ENCODE measurements around the gene CCIN. TPM values are rescaled to one million over a fixed set of nuclear protein-coding genes. Genes with fewer than 3 reads are reported as not detected.

The CCIN gene
- total and polyA plus RNA-seq, 2 of the 4 experiments (the other 2 are of a cell fraction): 0.80 to 1.1 TPM

DNA sequence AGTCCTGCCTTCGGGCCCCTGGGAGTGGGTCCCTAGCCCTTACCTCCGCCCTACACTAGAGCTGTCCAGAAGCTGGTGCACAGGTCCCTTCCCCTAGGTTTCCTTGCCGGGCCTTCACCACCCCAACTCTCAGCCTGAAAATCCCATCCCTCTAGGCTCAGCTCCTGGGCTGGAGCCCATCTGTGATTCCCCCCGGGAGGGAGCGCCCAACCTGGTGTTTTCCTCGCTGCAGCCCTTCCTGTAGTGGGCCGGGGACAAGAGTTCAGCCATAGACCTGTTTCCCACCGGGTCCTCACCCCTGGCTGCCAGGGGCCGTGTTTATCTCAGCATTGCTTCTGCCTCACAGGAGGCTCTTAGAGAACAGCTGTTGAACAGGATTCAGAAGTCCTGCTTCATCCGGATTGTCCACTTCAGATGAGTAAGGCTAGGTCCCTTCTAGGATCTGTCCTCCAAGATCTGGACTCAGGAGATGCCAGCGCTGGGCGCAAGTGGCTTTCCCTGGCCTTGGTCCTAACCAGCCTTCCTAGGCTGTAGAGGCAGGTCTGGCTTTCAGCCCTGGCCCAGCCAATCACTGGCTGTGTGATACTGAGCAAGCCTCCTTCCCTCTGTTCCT lies 31.7 kb upstream of the CCIN start:
- Histone ChIP-seq H3K27me3 (ENCODE audit: control insufficient read depth, insufficient read depth, low read length) (no peaks in the 10 kb centered on the region), H4K8ac (ENCODE audit: low read depth in 2 of 2, low read length in 2 of 2) (peak overlapping the region; percentile 9 to 32; a peak in 2 of 4 replicates), H3K4me1 (ENCODE audit: control insufficient read depth, insufficient read depth, low read length) (peaks cover 17% of the 10 kb centered on the region), H3K9me1 (ENCODE audit: insufficient read depth, low read length) (peaks cover 15% of the 10 kb centered on the region), H2BK15ac (ENCODE audit: low read depth, low read length) (no peak overlapping the region), H3K4me2 (ENCODE audit: low read depth, low read length) (peak overlapping the region; percentile 93), H3K9me3 (ENCODE audit: control insufficient read depth, insufficient read depth, low read length) (no peaks in the 10 kb centered on the region), H2AK9ac (replicated peaks; ENCODE audit: low read depth, low read length, poor library complexity) (peak overlapping the region; percentile 59), H3K27ac (ENCODE audit: insufficient read depth, low read length) (peak overlapping the region; percentile 65), H2BK120ac (ENCODE audit: low read depth, low read length) (peak overlapping the region; percentile 17), H3K56ac (ENCODE audit: extremely low read depth, insufficient read depth, low read length) (no peak overlapping the region), H4K20me1 (ENCODE audit: insufficient read depth, low read length) (peaks cover 41% of the 10 kb centered on the region), H3K23ac (ENCODE audit: low read depth, low read length) (peak overlapping the region; percentile 50), H3K18ac (ENCODE audit: low read depth, low read length) (peak overlapping the region; percentile 43; the same call in 1 of the 2 replicates), H3K4me3 (ENCODE audit: insufficient read depth, low read depth, low read length) (peak overlapping the region; percentile 78), H3K36me3 (ENCODE audit: control insufficient read depth, insufficient read depth, low read length) (peaks cover 7% of the 10 kb centered on the region; the same call in 1 of the 2 replicates), H4K5ac (ENCODE audit: low read depth, low read length) (peak overlapping the region; percentile 23), H3K14ac (replicated peaks; ENCODE audit: low read depth, low read length) (peak overlapping the region; percentile 54), H2BK5ac (ENCODE audit: low read depth, low read length, poor library complexity, severe bottlenecking) (no peak overlapping the region), H2BK20ac (ENCODE audit: low read depth, low read length) (0 out of 2 replicates have a peak overlapping the region, but pooled peaks have one; percentile 62), H2AFZ (replicated peaks; ENCODE audit: low read length, poor library complexity) (peak overlapping the region; percentile 95), H3K79me1 (ENCODE audit: low read depth in 1 of 2, low read length in 2 of 2) (peaks cover 40 to 56% of the 10 kb centered on the region in 2 experiments), H3K4ac (ENCODE audit: low read depth, low read length) (peak overlapping the region; percentile 47), H2AK5ac (ENCODE audit: low read depth, low read length) (peak overlapping the region; percentile 63; the same call in 1 of the 2 replicates), H4K91ac (ENCODE audit: insufficient read depth, low read depth, low read length) (peak overlapping the region; percentile 17; the same call in 1 of the 2 replicates), H3K9ac (ENCODE audit: low read depth, low read length) (peak overlapping the region; percentile 80)
- dilution Hi-C loops (cut with HindIII; ENCODE audit: low sequenced_read_pairs, unreplicated experiment) (no loop called here), intact Hi-C loops (cut with micrococcal nuclease) (loop anchor here (2.0 kb wide), 2 partner anchors 25 to 53 kb away; partner anchors contain the start of gene CLTA), in situ Hi-C loops (cut with MboI; ENCODE audit: low sequenced_read_pairs) (no loop called here)
- POLR2A ChIA-PET (ENCODE audit: unreplicated experiment): no interaction called here
- ATAC-seq (ENCODE audit: low read depth) (peak; percentile 2), DNase-seq (peak; percentile 38)
- CTCF ChIA-PET: interaction anchor here (1.2 kb wide), 1 partner anchor 105 kb away, joined by 3 read pairs; no protein-coding TSS in a partner anchor
- TF ChIP-seq RFX5 (IDR thresholded peaks at IDR 0.05; ENCODE audit: low read depth, low read length) (no peak), POLR2A (IDR thresholded peaks at IDR 0.05; ENCODE audit: low read depth, low read length) (no peak), NFE2L2 (IDR thresholded peaks at IDR 0.05; ENCODE audit: low read depth, low read length) (no peak), RCOR1 (IDR thresholded peaks at IDR 0.05; ENCODE audit: insufficient replicate concordance, low read length) (no peak), BHLHE40 (IDR thresholded peaks at IDR 0.05; ENCODE audit: low read depth, low read length) (no peak), MXI1 (IDR thresholded peaks at IDR 0.05; ENCODE audit: borderline replicate concordance, low read depth, low read length) (no peak), ELK1 (IDR thresholded peaks at IDR 0.05; ENCODE audit: borderline replicate concordance, low read depth, low read length) (no peak), MAZ (IDR thresholded peaks at IDR 0.05; ENCODE audit: borderline replicate concordance, low read depth, low read length) (no peak), FOS (IDR thresholded peaks at IDR 0.05; ENCODE audit: low read depth, low read length) (no peak), RAD21 (IDR thresholded peaks at IDR 0.05; ENCODE audit: low read length) (no peak), CEBPB (IDR thresholded peaks at IDR 0.05; ENCODE audit: low read depth, low read length) (no peak), SMC3 (IDR thresholded peaks at IDR 0.05; ENCODE audit: low read depth, low read length) (no peak)
- TF ChIP-seq, protein P1, sequence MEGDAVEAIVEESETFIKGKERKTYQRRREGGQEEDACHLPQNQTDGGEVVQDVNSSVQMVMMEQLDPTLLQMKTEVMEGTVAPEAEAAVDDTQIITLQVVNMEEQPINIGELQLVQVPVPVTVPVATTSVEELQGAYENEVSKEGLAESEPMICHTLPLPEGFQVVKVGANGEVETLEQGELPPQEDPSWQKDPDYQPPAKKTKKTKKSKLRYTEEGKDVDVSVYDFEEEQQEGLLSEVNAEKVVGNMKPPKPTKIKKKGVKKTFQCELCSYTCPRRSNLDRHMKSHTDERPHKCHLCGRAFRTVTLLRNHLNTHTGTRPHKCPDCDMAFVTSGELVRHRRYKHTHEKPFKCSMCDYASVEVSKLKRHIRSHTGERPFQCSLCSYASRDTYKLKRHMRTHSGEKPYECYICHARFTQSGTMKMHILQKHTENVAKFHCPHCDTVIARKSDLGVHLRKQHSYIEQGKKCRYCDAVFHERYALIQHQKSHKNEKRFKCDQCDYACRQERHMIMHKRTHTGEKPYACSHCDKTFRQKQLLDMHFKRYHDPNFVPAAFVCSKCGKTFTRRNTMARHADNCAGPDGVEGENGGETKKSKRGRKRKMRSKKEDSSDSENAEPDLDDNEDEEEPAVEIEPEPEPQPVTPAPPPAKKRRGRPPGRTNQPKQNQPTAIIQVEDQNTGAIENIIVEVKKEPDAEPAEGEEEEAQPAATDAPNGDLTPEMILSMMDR (conservative IDR thresholded peaks at IDR 0.05; ENCODE audit: low read depth, low read length): no peak
- TF ChIP-seq, protein P2, sequence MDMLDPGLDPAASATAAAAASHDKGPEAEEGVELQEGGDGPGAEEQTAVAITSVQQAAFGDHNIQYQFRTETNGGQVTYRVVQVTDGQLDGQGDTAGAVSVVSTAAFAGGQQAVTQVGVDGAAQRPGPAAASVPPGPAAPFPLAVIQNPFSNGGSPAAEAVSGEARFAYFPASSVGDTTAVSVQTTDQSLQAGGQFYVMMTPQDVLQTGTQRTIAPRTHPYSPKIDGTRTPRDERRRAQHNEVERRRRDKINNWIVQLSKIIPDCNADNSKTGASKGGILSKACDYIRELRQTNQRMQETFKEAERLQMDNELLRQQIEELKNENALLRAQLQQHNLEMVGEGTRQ (IDR thresholded peaks at IDR 0.05; ENCODE audit: low read depth, low read length): no peak
- 22% methylated on average over 3 of the region's 12 CpGs; no CpG with 5 or more reads in 1 of the 2 experiments for WGBS, 2 experiments (ENCODE audit: extremely low coverage in 2 of 2, insufficient read length in 1 of 2)
- no TSS peak for BruUV-seq (replicated peaks)
